Measurements from ENCODE around the gene PAIP2.

- TF ChIP-seq POLR2A (IDR thresholded peaks at IDR 0.05), result peak; percentile 89
- peak; percentile 61 to 78 (median 65) for TF ChIP-seq CTCF (IDR thresholded peaks at IDR 0.05)
These were observed at the start of gene PAIP2 for GRCh38 chr5:139341689-139342422.

Measured in testis (tissue), 2 donors.